ENCODE measurements around the gene SAMD3.

DNA sequence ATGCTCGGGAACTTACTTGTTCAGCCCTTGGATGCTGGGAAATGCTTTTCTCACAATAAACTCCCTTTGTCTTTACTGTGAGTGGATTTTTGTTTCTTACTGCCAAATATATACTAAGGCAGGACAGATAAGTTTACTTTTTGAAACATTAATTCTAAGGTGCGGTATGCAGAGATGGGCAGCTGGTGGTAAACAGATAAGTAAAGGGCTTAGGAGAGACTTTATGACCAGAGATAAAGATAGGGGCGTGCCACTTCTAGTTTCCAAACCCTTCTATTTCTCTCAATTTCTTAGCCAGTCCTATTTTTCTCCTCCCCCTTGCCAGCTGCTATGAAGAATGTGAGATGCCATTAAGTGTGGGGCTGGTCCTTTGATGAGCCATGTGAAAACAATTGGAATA lies 16.3 kb downstream of the SAMD3 start:
- TF ChIP-seq, protein P1, sequence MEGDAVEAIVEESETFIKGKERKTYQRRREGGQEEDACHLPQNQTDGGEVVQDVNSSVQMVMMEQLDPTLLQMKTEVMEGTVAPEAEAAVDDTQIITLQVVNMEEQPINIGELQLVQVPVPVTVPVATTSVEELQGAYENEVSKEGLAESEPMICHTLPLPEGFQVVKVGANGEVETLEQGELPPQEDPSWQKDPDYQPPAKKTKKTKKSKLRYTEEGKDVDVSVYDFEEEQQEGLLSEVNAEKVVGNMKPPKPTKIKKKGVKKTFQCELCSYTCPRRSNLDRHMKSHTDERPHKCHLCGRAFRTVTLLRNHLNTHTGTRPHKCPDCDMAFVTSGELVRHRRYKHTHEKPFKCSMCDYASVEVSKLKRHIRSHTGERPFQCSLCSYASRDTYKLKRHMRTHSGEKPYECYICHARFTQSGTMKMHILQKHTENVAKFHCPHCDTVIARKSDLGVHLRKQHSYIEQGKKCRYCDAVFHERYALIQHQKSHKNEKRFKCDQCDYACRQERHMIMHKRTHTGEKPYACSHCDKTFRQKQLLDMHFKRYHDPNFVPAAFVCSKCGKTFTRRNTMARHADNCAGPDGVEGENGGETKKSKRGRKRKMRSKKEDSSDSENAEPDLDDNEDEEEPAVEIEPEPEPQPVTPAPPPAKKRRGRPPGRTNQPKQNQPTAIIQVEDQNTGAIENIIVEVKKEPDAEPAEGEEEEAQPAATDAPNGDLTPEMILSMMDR (conservative IDR thresholded peaks at IDR 0.05; ENCODE audit: low read length): no peak
- no peak for TF ChIP-seq EZH2phosphoT487 (IDR thresholded peaks at IDR 0.05; ENCODE audit: borderline replicate concordance, low read depth, low read length)

Measured in OCI-LY7 (cell line).